Neural cell (in vitro differentiated cells): ENCODE data around the gene TXNDC16.

Source experiments
- EP300 ChIP-seq: fragments of 450-650 bp; conservative IDR thresholded peaks from 2 replicates; pipeline ENCODE4 v1.6.1; 2014; ENCODE audit warnings: antibody characterized with exemption, mild to moderate bottlenecking, moderate library complexity; ENCODE audit not compliant: poor library complexity, severe bottlenecking
- EZH2 ChIP-seq: fragments of 200-600, 300-800 bp; shearing (Covaris generic), sonication (generic); IDR thresholded peaks from 2 replicates; pipeline ENCODE4 v1.6.1; 2014; ENCODE audit warnings: antibody characterized with exemption, low read length, borderline replicate concordance, mild to moderate bottlenecking; ENCODE audit not compliant: insufficient read depth, poor library complexity, severe bottlenecking
- MXI1 ChIP-seq: fragments of 450-650 bp; conservative IDR thresholded peaks from 2 replicates; pipeline ENCODE4 v1.6.1; 2014; ENCODE audit warnings: antibody characterized with exemption, mild to moderate bottlenecking; ENCODE audit not compliant: poor library complexity, severe bottlenecking
- POLR2AphosphoS5 ChIP-seq: IDR thresholded peaks from 2 replicates; pipeline ENCODE4 v1.6.1; 2012
- RAD21 ChIP-seq: fragments of 450-650 bp; conservative IDR thresholded peaks from 2 replicates; pipeline ENCODE4 v1.6.1; 2014; ENCODE audit warnings: antibody characterized with exemption, mild to moderate bottlenecking, moderate library complexity
- SMC3 ChIP-seq: fragments of 450-650 bp; conservative IDR thresholded peaks from 2 replicates; pipeline ENCODE4 v1.6.1; 2014; ENCODE audit warnings: antibody characterized with exemption, mild to moderate bottlenecking, moderate library complexity; ENCODE audit not compliant: poor library complexity
- TAF1 ChIP-seq: IDR thresholded peaks from 2 replicates; pipeline ENCODE4 v1.6.1; 2012; ENCODE audit warnings: low read depth
- TF ChIP-seq, protein P1 (sequence below): fragments of 450-650 bp; IDR thresholded peaks from 2 replicates; pipeline ENCODE4 v1.5.1; 2014; ENCODE audit warnings: antibody characterized with exemption, mild to moderate bottlenecking, moderate library complexity; ENCODE audit not compliant: poor library complexity, severe bottlenecking
- TF ChIP-seq, protein P2 (sequence below): IDR thresholded peaks from 2 replicates; pipeline ENCODE4 v1.6.1; 2012; ENCODE audit warnings: borderline replicate concordance

DNA sequence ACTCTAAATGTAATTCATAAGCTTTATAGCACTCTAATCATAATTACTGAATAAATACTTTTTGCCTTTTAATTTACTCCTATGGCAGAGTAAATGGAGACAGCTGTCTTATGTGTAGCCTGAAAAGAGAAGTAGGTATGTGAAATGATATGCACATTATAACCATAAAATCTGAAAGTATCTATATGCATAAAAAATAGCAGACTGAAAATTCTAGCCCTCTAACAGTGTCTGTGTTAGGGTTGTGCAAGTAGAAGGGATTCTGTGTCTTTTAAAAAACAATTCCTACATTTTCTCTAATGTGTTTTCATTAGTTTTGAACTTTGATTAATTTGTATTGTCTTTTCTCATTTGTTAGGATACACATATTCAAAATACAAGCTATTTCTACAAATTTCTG is 94.9 kb downstream of the TXNDC16 start:
- TF ChIP-seq, protein P1, sequence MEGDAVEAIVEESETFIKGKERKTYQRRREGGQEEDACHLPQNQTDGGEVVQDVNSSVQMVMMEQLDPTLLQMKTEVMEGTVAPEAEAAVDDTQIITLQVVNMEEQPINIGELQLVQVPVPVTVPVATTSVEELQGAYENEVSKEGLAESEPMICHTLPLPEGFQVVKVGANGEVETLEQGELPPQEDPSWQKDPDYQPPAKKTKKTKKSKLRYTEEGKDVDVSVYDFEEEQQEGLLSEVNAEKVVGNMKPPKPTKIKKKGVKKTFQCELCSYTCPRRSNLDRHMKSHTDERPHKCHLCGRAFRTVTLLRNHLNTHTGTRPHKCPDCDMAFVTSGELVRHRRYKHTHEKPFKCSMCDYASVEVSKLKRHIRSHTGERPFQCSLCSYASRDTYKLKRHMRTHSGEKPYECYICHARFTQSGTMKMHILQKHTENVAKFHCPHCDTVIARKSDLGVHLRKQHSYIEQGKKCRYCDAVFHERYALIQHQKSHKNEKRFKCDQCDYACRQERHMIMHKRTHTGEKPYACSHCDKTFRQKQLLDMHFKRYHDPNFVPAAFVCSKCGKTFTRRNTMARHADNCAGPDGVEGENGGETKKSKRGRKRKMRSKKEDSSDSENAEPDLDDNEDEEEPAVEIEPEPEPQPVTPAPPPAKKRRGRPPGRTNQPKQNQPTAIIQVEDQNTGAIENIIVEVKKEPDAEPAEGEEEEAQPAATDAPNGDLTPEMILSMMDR: no peak
- TF ChIP-seq TAF1: no peak
- no peak for TF ChIP-seq EZH2
- TF ChIP-seq POLR2AphosphoS5: no peak
- no peak for TF ChIP-seq SMC3
- no peak for TF ChIP-seq MXI1
- TF ChIP-seq EP300: no peak
- no peak for TF ChIP-seq RAD21
- TF ChIP-seq, protein P2, sequence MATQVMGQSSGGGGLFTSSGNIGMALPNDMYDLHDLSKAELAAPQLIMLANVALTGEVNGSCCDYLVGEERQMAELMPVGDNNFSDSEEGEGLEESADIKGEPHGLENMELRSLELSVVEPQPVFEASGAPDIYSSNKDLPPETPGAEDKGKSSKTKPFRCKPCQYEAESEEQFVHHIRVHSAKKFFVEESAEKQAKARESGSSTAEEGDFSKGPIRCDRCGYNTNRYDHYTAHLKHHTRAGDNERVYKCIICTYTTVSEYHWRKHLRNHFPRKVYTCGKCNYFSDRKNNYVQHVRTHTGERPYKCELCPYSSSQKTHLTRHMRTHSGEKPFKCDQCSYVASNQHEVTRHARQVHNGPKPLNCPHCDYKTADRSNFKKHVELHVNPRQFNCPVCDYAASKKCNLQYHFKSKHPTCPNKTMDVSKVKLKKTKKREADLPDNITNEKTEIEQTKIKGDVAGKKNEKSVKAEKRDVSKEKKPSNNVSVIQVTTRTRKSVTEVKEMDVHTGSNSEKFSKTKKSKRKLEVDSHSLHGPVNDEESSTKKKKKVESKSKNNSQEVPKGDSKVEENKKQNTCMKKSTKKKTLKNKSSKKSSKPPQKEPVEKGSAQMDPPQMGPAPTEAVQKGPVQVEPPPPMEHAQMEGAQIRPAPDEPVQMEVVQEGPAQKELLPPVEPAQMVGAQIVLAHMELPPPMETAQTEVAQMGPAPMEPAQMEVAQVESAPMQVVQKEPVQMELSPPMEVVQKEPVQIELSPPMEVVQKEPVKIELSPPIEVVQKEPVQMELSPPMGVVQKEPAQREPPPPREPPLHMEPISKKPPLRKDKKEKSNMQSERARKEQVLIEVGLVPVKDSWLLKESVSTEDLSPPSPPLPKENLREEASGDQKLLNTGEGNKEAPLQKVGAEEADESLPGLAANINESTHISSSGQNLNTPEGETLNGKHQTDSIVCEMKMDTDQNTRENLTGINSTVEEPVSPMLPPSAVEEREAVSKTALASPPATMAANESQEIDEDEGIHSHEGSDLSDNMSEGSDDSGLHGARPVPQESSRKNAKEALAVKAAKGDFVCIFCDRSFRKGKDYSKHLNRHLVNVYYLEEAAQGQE: no peak
